ENCODE measurements around the gene PHLPP2.

The PHLPP2 gene, protein sequence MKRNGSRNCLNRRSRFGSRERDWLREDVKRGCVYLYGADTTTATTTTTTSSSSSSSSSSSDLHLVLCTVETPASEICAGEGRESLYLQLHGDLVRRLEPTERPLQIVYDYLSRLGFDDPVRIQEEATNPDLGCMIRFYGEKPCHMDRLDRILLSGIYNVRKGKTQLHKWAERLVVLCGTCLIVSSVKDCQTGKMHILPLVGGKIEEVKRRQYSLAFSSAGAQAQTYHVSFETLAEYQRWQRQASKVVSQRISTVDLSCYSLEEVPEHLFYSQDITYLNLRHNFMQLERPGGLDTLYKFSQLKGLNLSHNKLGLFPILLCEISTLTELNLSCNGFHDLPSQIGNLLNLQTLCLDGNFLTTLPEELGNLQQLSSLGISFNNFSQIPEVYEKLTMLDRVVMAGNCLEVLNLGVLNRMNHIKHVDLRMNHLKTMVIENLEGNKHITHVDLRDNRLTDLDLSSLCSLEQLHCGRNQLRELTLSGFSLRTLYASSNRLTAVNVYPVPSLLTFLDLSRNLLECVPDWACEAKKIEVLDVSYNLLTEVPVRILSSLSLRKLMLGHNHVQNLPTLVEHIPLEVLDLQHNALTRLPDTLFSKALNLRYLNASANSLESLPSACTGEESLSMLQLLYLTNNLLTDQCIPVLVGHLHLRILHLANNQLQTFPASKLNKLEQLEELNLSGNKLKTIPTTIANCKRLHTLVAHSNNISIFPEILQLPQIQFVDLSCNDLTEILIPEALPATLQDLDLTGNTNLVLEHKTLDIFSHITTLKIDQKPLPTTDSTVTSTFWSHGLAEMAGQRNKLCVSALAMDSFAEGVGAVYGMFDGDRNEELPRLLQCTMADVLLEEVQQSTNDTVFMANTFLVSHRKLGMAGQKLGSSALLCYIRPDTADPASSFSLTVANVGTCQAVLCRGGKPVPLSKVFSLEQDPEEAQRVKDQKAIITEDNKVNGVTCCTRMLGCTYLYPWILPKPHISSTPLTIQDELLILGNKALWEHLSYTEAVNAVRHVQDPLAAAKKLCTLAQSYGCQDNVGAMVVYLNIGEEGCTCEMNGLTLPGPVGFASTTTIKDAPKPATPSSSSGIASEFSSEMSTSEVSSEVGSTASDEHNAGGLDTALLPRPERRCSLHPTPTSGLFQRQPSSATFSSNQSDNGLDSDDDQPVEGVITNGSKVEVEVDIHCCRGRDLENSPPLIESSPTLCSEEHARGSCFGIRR (N-terminal part only)

DNA sequence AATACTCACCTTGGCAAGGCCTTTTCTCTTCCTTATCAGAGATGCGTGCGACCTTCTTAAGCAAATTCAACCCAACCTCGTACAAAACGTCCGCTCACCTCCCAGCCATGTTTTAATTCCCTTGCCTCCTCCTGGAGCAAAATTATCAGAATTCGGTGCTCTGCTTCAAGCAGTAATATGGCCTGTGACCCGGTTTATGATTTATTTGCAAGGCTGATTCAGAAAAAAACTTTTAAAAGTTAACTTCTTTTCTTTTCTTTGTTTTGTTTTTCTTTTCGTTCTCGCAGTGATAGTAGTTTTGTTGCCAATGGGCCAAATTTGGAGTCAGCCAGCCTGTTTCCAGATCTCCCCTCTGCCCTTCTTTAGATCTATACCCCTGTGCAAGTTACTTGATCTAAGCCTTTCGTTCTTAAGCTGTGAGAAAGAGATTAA lies at the start of gene PHLPP2:
Gene PHLPP2 (minus strand): TSS at position 382 of the 432 bp plus-strand sequence. CDS start 9,906 bp downstream, outside the sequence.
- no peak for DNase-seq (ENCODE audit: low read depth in 2 of 2)

DNA sequence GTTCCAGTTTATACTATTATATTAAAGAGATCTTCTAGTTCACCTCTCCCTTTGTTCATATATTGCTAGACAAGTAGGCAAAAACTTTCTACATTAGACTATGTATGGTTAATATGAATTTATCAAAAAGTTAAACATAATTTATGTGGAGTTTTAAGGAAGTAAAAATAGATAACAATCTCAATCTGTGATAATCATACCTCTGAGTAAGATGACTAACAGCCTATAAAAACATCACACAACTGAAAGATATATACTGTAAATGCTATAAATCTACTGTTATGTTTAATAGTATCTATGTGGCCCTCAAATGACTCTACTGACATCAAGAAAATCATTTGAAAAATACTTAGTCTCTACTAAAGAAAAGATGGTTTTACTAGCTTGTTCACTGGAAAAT lies 47.1 kb upstream of the PHLPP2 start:
- no peak for DNase-seq (ENCODE audit: low read depth in 2 of 2)

DNA sequence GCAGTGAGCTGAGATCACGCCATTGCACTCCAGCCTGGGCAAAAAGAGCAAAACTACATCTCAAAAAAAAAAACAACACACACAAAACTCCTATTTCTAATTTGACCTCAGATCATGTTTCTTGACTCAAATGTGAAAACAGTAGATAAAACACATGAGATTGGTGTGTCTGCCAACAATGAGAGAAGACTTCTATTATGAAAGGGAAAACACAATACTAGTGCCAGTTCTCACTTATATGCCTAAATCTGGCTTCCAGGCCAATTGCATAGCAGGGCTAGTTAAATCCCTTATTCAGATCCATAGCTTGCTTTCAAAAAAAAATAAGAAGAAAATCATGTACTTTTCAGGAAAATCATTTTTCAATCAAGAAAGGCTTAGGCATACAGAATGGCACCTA lies 44.7 kb upstream of the PHLPP2 start:
- DNase-seq (ENCODE audit: low read depth in 2 of 2): no peak

DNA sequence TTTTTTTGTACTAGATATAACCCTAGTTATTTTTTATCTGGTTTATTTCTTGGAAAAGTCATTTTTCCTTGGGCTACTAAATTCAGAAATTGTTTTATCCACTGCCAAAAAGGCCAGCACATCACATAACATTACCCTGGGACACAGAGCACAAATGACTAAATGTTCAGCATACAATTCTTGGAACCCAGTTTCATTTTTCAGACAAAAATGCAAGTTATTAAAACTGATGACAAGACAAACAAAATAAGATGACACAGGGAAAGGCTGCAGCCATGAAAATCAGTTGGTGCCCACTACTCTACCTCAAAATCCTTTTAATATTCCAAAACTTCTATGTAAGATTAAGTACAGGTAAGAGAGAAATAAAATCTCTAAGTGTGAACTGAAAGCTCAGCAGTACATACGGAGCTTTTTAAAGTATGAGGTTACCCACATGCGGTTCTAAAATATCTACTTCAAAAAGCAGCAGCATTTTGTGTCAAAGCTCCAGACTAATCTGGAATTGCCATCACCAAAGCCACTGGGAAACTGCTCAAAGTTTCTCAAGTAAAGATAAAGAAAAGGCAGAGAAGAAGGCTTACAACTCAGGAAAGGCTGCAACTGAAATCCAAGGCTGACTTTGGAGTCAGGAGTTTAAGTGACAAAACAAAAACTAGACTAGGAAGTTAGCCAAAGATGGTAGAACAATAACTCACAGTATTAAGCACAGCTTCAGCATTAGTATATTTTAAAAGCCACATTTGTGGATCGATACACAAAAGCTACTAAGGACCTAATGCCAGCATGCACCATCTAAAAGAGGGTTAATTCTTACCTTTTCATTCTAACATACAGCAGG lies 42.8 kb upstream of the PHLPP2 start:
- DNase-seq (ENCODE audit: low read depth in 2 of 2): no peak

DNA sequence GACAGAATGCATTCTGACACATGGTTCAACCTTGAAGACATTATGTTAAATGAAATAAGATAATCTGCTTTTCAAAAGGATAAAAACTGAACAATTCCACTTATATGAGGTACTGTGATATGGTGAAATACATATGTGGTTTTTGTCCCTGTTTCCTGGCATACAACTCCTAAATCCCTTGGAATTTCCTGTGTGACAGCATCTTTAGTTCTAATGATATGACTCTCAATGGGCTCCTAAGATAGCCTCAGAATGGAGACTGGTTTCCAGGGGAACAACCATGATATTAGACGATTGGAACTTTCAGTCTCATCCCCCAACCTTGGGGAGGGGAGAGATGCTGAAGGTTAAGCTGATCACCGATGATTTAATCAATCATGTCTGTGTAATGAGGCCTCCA lies 37.7 kb upstream of the PHLPP2 start:
- no peak for DNase-seq (ENCODE audit: low read depth in 2 of 2)

DNA sequence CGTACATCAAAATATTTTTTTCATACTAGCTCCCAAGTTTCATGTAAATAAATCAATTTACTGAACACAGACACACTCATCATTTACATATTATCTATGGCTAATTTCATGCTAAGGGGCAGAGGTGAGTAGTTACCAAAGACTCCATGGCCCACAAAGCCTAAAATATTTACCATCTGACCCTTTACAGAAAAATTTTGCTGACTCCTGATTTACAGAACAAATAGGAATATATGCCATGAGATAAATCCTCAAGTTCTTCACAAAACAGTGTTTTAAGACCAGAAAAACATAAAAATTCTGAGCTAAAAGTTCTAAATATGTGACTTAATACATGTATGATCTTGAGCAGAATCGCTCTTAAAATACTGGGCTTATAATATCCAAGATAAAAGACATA lies 36.6 kb upstream of the PHLPP2 start:
- no peak for DNase-seq (ENCODE audit: low read depth in 2 of 2)

DNA sequence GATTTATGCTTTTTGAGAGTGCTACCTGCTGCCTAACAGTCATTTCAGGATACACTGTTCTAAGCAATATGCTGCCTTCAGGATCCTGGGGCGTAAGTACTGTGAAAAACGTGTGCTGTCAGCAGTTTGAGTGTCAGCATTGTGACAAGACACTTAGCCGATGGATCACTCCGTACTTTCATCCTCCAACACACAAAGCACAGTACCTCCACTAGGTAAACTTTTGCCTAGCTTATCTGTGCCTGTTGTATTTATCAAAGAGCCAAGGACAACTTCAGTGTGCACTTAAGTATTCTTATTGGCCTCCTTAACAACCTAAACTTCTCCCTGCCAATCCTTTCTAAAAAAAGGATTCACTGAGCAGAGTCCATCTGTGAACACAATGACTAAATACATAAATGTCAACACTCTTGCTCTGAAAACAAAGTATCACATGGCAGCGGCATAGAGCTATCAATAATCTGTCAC lies 33.8 kb upstream of the PHLPP2 start:
- DNase-seq (ENCODE audit: low read depth in 2 of 2): no peak

DNA sequence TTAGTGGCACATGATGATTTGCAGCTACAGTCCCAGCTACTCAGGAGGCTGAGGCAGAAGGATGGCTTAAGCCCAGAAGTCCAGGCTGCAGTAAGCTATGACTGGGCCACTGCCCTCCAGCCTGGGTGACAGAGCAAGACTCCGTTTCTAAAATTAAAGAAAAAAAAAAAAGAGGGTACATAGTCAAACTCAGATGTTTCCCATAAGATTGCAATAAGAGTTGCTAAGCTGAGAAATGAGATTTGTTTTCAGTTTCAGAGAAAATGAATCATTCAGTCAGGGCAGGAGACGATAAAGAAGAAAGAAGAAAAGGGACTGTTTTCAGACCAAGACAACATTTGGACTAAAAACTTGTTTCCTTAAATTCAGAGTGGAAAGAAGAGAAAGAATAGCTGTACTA lies 30.2 kb upstream of the PHLPP2 start:
- no peak for DNase-seq (ENCODE audit: low read depth in 2 of 2)

DNA sequence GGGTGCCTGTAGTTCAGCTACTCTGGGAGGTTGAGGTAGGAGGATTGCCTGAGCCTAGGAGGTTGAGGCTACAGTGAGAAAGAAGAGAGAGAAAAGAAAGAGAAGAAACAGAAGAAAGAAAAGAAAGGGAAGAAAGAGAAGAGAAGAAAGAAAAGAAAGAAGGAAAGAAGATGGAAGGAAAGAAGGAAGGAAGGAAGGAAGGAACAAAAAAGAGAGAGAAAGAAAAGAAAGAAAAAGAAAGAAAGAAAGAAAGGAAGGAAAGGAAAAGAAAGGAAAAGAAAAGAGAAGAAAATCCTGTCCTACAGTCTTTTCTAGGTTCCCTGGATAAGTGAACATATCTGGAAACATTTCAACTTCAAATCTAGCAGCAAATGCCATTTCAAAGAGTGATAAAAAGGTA lies 29.6 kb upstream of the PHLPP2 start:
- DNase-seq (ENCODE audit: low read depth in 2 of 2): no peak

DNA sequence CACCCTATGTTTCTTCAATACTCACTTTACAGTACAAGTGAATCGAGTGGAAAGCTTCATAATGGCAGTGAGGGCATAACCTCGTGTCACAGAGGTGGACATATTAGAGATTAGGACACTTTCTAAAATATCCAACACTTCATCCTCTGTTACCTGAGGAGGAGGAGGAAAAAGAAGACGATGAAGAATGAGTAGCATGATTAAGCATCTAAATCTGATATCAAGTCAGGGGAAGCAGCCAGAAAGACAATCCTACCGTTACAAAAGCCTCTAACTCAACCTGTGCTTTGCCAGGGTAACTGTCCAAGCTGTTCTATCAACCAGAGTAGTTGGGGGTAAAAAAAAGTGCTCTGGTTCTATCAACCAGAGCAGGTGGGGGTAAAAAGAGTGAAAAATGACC lies 23.7 kb upstream of the PHLPP2 start:
- no peak for DNase-seq (ENCODE audit: low read depth in 2 of 2)

DNA sequence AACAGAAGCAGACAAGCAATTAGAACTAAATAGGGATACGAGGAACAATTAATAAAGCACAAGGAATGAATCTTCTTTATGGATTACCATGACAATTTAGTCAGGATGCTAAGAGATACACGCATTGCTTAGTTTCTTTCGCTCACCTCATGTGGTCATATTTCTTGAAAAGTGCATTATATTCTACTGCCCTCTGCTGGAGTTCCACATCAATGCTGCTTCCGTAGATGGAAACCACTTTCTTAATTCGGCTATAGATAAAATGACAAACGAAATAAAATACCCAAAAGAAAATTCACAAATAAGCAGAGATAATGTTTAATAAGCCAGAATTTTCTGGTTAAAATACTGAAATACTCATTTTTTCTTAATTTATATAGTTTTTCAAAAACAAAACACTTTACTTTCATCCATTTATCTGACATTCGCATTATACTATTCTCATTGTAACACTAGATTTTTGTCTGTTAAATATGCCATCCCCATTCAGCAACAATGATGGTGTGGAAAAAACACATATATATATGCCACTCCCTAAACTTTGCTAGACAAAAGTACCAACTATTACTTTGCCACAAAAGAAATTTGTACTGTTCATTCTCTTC lies 22.0 kb upstream of the PHLPP2 start:
- no peak for DNase-seq (ENCODE audit: low read depth in 2 of 2)

DNA sequence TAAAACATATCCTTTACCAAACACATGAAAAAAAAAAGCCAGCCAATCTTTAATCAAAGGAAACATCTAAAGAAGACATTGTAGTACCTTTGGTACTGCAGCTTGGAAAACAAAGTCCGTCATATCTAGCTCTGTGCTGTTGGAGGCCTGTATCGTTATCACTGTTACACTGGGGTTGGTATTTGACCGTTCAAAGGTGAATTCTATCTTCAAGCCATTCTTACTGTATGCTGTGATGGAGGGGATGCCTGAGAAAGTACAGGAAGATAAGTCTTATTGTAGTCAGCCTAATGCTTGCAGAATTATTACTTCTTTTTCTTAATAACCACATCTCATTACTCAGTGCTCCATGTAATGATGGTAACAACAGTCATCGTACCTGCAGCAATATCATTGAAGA lies 14.4 kb upstream of the PHLPP2 start:
- no peak for DNase-seq (ENCODE audit: low read depth in 2 of 2)

DNA sequence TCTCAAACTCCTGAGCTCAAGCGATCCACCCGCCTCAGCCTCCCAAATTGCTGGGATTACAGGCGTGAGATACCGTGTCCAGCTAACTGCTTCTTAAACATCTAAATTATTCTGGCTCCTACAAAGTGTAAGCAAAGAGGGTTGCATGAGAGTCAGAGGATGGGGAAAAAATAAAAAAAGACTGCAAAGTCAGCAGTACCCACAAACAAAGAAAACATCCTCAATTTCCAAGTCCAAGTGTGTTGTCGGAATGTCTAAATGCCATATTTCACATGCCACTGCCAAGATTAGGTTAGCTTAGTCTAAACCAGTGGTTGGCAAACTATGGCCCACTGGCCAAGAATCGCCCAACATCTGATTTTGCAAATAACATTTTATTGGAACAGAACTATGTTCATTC lies 13.0 kb upstream of the PHLPP2 start:
- no peak for DNase-seq (ENCODE audit: low read depth in 2 of 2)

DNA sequence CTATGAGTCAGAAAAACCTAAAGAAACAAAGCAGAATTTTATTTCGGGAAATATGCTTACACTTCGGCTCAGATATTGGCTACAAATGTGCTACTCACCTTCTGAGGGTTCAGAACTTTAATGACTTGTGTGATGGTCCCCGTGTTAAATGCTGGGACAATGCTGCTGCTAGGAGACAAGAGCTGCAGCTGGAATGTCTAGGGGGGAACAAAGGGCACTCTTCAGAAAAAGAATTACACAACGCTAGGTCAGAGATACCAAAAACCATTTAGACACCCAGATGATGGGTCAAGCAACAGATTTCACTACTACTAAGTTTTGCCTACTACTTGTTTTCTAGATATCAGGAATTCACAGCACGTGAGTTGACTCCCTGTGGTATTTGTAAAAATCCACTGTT lies 10.0 kb upstream of the PHLPP2 start:
- no peak for DNase-seq (ENCODE audit: low read depth in 2 of 2)

DNA sequence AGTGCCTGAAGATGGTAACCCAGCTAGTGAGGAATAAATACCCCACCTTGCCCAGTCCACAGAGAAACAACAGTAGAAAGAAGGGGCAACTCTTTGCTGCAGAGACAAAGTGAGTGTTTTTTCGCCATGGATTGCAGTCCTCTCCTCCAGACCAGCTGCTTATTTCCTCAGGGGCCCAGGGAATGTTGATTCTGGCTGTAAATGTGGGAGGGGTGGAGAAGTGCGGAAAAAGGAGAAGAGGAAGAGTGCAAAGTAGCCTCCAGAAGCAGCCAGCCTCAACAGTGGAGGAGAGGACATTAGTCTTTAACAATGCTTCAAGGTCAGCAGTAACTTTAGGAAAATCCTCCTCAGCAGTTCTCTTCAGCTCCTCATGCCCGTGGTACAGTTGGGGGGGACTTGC lies 8.1 kb upstream of the PHLPP2 start:
- DNase-seq (ENCODE audit: low read depth in 2 of 2): no peak

DNA sequence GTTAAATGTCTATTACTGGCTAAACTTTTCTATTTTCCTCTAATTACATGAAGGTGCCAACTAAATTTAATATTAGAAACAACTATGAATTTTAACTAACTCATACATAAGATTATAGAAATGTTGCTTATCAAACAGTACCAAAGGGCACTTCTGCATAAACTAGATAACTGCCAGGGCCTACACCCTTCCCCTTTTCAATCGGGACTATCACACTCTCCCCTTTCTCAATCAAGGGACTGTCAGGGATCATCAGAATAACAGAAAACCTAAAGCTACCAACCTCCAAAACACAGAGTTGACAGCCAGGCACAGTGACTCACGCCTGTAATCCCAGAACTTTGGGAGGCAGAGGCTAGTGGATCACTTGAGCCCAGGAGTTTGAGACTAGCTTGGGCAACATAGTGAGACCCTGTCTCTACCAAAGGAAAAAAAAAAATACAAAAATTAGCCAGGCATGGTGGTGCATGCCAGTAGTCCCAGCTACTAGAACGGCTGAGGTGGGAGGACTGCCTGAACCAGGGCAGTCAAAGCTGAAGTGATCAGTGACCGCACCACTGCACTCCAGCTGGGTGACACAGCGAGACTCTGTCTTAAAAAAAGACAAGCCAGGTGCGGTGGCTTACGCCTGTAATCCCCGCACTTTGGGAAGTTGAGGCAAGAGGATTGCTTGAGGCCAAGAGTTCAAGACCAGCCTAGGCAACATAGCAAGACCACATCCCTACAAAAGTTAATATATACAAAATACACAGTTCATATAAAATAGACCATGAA lies 3.2 kb upstream of the PHLPP2 start:
- no peak for DNase-seq (ENCODE audit: low read depth in 2 of 2)

DNA sequence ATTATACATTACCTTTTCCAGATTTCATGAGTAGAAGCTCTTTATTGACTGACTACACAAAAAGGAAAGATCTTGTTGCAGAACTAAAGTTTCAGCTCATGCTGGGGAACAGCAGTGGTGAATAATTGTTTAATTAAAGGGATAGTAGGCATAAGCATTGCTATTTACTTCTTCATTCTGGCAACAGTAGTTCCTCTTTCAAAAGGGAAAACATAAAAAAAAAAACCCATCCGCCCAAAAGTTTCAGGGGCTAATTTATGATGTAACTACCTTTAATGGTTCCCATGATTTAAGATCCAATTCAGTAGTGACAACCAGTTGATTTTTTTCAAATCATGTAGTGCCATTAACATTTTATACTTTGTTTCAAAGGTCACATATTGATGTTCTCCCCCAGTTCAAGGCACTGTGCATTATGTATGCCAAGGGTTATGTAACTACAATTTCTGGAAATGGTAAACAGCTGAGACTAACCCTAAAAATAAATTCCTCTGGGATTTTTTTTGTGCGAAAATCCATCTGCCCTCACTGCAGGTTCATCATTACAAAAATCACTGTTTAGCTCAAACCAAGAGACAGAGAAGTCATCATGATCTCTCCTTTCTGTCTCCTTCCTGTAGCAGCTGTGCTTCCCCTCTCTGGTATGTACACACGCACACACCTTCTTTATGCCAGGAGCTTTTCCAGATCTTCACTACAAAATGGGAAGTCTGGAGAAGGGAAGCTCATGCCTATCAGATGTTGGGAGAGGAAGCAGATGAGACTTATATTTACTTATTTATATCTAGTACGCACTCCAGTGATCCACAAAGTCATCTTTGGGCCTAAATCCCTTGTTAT lies 2.2 kb upstream of the PHLPP2 start:
- DNase-seq (ENCODE audit: low read depth in 2 of 2): no peak

DNA sequence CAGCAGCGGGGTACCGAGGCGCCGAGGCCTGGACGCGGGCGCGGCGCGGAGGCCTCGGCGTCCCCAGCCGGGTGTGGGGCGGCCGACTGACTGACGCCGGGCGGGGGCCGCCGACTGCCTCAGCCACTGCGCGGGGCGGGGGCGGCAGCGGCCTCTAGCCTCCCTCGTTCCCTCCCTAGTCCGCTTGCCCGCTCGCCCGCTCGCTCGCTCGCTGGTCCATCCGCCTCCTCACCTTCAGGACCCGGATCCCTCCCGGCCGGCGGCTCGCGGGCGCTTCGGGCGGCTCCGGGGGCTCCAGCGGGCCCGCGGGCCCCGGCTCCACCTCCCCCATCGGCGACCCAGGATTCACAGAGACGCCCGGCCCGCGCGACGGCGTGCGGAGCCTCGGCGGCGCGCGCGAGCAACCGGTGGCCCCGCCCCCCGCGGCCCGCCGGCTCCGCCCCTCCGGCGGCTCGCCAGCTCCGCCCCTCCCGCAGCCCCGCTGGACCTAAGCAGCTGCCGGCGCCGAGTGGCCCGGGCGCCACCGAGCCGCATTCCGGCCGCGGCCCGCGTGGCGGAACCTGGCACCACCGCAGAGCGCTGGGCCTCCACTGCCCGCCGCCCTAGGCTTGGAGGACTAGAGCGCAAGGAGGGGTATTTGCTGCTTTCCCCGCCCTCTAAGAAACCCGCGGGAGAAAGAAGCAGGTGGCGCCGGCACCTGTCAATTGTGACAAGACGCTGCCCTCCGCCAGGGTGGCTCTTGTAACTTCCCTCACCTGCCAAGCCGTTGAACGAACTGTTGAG lies 773 bp downstream of the PHLPP2 start:
- DNase-seq (ENCODE audit: low read depth in 2 of 2): peak; percentile 64 to 75

Measured in stimulated activated CD8-positive, alpha-beta memory T cell treated with anti-CD3 and anti-CD28 coated beads, Interleukin-15, amount 100 ng/mL, for 48 hours (primary cell).